T-helper 1 cell treated with Interleukin-12 subunit alpha and Interleukin-12 subunit beta and Interleukin-4 antibody, amounts not matched to agents 30 ng/mL and 1 ng/mL, for 36 hours (primary cell): ENCODE data around the gene SLAMF6. TPM values are rescaled to one million over a fixed set of nuclear protein-coding genes. Genes with fewer than 3 reads are reported as not detected.

Experiments used
- intact Hi-C: fragments of 100-400 bp; cut with micrococcal nuclease; formaldehyde crosslinking; loops from one replicate; pipeline ENCODE4 v1.15.1; 2024
- total RNA-seq: library from RNA; stranded (reverse); gene quantifications from 2 replicates; pipeline ENCODE4 v1.2.3, GENCODE V29; 2022

Gene SLAMF6
- total RNA-seq, 1 donor from 2014 or later = 35.2 TPM

DNA sequence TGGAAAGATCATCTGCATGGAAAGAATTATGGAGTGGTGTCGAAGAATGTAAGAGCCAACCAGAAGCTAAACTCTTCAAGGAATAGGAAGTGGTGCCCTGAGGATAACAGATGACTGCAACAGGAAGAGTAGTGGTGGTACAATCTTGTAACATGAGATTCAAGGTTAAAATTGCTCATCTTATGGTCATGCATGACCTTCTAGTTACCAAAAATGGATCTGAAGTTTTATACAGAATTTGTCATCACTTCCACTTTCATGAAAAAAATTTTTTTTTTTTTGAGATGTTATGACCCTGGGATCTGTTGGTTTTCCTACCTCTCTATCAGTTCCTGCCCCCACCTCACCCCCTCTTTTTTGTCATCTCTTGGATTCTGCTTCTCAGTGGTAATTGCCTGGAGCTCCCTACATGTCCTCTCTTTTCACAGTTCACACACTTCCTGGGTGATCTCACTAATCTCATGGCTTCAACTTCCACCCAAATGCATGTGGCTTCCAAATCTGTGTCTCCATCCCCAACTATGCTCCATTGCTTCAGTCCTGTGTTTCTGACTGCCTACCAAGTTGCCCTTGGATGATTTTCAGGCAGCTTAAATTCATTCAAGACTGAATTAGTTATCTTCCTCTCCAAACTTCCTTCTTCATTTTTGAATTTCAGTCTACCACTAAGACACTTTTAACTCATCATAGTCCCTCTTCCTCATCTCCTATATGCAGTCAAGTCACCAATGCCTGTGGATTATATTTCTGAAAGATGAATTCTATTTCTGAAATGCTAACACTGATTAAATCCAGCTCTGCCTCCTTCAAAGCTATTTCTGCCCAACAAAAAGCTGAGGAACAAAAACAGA, 48.4 kb downstream of the SLAMF6 start:
- intact Hi-C loops = loop anchor here (2.0 to 5.0 kb wide), 2 partner anchors 14 to 48 kb away; partner anchors contain the start of gene SLAMF6

DNA sequence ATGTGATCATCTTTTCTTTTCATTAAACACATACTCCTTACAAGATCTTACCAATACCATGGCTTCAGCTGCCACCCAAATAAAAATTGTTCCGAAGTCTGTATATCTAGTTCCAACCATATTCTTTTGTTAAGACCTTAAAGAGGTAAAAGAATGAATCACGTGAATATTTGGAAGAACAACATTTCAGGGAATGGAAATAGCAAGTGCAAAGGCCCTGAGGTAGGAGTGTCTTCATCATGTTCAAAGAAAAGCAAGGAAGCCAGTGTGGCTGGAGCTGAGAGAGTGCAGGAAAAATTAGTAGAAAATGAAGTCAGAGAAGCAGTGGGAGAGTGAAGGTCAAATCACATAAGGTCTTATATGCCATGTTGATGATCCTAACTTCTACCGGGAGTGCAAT, 50.9 kb downstream of the SLAMF6 start:
- intact Hi-C loops = loop anchor here (5.0 kb wide), 1 partner anchor 50 kb away; the partner anchor contains the start of gene SLAMF6

DNA sequence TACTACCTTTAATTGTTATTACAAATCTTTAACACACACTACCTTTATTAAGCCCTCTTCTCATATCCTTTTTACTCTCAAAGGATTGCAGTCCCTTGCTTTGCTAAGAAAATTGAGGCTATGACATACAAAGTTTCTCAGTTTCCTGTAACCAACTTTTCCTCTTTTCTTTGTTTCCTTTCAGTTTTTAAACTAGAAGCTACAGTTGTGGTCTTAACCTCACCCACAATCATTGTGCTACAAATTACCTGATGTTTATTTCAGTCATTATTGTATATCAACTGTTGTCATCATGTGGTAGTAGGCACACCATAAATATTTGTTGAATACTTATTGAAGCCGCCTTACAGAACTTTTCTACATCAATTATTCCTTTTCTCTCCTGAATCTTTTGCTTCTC, 51.8 kb downstream of the SLAMF6 start:
- intact Hi-C loops = loop anchor here (1.0 to 5.0 kb wide), 2 partner anchors 42 to 51 kb away; partner anchors contain the start of gene SLAMF6

DNA sequence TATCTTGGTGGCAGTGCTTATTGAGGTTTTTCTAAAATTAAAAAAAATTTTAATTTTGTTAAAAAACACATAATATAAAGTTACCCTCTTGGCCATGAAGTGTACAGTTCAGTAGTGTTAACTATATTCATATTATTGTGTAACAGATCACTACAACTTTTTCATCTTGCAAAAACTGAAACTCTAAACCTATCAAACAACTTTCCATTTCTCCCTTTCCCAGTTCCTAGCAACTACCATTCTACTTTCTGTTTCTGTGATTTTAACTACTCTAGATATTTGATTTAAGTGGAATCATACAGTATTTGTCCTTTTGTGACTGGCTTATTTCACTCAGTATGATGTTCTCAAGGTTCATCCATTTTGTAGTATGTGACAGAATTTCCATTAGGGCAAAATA, 55.5 kb downstream of the SLAMF6 start:
- intact Hi-C loops = no loop called here

DNA sequence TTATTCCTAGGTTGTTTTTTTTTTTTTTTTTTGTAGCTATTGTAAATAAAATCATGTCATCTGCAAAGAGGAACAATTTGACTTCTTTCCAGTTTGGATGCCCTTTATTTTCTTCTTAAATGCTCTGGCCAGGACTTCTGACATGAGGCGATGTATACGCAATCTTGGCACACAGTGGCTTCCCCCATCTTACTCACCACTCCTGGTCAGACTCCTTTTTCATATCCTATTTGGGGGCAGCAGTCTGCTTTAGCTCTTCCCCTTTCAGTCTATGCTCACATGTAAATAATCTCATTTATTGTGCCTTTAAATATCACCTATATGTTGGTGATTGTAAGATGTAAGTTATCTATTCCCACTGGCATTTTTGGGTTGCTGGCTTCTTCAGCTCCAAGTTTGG, 56.1 kb downstream of the SLAMF6 start:
- intact Hi-C loops = no loop called here

DNA sequence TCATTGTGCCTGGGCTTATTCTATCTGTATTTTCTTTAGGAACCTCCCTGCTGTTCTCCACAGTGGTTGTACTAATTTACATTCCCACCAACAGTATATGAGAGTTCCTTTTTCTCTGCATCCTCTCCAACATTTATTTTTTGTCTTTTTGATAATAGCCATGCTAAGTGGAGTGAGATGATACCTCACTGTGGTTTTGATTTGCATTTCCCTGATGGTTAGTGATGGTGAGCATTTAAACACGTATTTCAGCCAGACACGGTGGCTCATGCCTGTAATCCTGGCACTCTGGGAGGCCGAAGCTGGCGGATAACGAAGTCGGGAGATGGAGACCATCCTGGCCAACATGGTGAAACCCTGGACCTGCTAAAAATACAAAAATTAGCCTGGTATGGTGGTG, 57.9 kb downstream of the SLAMF6 start:
- intact Hi-C loops = no loop called here

DNA sequence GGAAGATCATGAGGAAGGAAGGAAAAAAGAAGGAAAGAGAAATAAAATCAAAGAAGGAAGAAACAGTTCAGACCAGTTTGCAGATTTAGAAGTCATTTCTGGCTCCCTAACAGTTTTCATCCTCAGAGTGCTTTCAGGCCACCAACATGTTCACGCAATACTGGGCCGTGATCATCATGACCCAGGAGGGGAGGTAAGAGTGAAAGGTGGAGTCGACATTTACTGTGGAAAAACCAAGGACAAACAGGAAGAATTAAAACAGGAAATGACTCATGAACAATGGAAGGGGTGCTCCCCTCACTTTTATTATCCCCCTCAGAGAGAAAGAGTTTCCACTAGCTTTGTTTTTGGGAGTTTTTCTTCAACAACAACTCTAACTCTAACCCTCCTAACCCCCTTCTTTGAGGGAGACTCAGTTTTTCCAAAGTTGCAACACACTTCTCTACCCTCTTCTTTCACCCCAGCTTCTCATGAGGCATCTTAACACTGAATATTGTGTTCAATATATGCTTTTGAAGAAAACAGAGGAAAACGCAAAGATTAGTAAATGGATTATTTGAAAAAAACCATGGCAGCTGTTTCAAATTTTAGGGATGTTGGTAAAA, 62.3 kb downstream of the SLAMF6 start:
- intact Hi-C loops = loop anchor here (2.0 kb wide), 2 partner anchors 14 to 62 kb away; partner anchors contain the start of gene SLAMF6

DNA sequence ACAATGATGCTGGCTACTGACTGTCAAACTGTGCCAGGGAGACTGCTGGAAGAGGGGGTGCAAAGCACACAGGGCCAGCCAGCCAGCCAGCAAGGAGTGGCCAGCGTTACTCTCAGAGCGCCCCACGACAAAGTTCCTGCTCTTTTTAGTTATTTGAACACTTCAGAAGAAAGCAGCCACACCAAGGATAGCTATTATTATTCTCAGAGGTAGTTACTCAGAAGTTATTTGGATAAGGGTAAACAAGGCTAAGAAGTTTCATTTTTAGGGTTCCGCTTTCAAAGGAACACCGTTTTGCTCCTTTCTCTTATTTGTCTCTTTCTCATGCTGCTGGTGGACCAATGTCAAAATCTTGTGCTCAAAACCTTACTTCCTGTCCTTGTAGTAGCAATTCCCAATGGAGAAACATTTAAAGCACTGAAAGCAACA, 62.8 kb downstream of the SLAMF6 start:
- intact Hi-C loops = loop anchor here (2.0 kb wide), 2 partner anchors 15 to 63 kb away; partner anchors contain the start of gene SLAMF6

DNA sequence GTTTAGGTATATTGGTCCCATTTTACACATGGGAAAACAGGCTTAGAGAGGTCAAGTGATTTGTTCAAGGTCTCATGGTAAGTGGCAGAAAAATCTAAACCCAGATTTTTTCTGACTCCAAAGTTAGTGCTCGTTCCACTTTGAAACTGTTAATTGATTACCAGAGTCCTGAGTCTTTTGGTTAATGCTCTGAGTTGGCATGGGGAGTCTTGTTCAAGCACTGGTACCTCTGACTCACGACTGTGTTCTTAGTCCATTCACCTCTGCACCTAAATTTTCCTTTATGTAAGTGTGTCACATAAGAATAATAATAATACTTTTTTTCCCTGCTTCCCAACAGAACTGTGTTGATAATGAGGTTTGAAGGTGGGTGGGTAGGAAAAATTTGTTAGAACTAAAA, 63.4 kb downstream of the SLAMF6 start:
- intact Hi-C loops = loop anchor here (2.0 kb wide), 2 partner anchors 15 to 63 kb away; partner anchors contain the start of gene SLAMF6

DNA sequence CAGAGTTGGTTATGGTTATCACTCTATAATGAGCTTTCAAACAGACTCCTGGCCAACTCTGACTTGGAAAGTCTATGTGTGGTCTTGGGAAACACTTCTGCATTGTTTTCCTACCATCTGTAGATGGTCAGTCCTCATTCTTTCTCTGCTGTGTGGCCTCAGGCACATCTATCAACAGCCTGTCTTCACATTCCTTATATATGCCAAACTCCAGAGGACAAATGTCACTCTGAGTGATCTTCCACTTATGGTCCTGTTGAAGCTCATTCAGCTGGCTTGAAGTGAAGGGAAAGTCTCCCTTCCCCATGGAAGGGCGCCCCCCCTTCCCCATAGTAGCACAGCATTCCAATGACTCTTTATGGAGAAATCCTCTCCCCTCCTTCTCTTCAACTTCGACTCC, 64.0 kb downstream of the SLAMF6 start:
- intact Hi-C loops = no loop called here

DNA sequence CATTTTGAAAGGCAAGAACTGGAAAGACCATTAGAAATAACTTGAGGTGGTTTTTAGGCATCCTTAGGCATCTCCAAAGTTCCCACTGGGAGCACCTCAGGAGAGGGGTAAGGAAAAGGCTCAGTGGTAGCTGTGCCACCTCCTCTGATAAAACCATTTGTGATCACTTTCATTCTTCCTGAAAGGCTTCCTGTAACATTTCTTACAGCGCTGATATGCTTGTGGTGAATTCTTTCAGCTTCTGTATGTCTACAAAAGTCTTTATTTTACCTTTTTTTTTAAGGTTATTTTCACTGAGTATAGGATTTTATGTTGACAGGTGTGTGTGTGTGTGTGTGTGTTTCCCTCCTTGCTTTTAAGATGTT, 67.9 kb downstream of the SLAMF6 start:
- intact Hi-C loops = no loop called here

DNA sequence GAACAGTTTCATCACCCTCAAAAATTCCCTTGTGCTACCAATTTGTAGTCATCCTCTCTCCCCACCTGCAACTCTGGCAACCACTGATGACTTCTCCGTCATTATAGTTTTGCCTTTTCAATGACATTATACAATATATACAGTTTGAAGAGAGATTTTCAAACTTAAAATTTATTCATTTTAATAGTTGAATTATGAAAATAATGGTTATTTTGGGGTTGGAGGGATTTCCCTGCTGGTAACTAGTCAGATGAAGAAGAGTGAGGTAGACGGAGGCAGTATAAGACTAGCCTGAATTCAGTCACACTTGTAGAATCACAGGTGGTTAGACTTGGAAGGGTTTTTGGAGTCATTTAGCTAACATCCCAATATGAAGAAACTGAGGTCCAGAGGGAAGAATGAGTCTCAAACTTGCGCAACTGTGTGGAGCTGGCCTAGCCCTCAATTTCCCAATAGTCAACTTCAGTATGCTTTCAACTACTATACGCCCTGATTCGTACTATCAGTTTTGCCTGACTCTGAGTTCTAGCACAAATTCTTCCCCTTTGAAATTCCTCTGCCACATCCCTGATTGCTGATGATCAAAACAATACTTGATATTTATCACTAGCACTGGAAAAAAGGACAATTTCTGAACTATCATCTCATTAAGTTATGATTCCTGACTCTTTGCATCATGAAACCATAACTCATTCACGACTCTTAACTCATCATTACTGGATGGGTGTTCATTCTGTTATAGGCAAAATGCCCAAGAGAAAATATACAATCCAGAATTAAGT, 68.5 kb downstream of the SLAMF6 start:
- intact Hi-C loops = no loop called here

DNA sequence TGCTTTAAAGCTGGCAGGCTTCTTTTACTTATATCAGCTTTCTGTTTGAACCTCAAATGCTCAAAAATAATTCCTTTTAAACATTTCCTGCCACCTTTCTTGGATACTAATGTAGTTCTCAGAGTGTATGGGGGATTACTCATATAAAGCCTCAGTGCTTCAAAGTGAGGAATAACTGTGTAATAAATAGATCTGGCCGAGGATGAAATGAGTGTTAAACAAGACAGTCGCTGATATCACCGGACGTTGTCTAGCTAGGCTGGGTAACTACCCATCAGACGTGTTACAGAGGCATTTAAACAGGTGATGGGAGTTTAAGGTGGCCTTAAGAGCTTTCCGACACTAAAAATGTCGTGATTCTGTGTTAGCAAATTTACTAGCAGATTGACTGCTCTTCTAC, 69.6 kb downstream of the SLAMF6 start:
- intact Hi-C loops = loop anchor here (2.0 kb wide), 1 partner anchor 15 kb away; no protein-coding TSS in a partner anchor

DNA sequence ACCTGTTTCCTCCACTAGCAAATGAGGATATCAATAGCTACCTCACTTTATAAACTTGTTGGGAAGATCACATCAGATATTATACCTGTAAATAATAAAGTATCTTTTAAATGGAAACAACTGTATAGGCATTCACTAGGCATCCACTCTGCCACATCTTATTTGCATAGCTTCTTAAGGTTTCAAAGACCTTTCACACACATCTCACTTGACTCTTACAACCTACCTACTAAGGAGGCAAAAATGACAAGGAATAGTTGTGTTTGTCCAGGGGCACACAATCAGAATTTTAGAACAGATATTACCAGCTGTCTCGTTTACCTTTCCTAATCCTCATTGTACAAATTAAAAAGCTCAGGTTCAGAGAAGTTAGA, 71.2 kb downstream of the SLAMF6 start:
- intact Hi-C loops = loop anchor here (1.0 to 2.0 kb wide), 2 partner anchors 13 to 18 kb away; no protein-coding TSS in a partner anchor

DNA sequence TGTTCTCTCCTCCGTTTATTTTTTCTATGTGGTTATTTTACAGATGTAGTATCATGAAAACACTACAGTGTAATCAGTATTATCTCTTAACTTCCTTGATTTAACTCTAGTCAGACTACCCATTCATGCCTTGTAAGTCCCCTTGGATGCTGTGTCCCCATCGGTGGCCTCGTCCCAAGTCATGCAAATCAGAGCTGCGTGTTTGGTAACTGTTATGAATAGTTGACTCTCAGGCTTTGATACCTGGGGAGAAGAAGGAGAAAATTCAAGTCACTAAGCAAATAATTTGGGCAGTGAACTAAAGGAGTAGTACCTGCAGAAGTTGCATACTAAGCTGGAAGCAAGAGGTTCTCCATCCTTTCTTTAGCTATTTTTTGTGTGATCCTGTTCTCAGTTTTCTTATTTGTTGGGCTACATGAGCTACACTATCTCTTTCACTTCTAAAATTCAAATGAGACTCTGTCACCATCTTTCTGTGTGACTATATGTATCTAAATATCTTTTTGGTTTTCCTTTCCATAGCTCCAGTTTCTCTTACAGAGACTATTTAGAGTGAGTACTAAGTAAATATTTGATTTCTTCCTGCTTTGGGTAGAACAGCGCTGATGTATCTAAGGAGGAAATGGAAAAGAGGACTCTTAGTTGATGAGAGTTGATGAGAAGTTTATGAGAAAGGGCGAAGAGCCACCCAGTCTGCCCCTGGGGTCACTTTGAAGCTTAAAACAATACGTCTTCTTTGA, 71.8 kb downstream of the SLAMF6 start:
- intact Hi-C loops = loop anchor here (1.0 kb wide), 1 partner anchor 17 kb away; no protein-coding TSS in a partner anchor

DNA sequence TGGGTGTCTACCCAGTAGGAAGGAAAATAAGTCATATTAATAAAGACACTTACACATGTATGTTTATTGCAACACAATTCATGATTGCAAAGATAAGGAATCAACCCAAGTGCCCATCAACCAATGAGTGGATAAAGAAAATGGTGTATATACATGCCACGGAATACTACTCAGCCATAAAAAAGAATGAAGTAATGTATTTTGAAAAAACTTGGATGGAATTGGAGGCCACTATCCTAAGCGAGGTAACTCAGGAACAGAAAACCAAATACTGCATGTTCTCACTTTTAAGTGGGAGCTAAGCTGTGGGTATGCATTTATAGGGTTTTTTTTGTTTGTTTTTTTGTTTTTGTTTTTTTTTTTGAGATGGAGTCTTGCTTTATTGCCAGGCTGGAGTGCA, 73.6 kb downstream of the SLAMF6 start:
- intact Hi-C loops = no loop called here

DNA sequence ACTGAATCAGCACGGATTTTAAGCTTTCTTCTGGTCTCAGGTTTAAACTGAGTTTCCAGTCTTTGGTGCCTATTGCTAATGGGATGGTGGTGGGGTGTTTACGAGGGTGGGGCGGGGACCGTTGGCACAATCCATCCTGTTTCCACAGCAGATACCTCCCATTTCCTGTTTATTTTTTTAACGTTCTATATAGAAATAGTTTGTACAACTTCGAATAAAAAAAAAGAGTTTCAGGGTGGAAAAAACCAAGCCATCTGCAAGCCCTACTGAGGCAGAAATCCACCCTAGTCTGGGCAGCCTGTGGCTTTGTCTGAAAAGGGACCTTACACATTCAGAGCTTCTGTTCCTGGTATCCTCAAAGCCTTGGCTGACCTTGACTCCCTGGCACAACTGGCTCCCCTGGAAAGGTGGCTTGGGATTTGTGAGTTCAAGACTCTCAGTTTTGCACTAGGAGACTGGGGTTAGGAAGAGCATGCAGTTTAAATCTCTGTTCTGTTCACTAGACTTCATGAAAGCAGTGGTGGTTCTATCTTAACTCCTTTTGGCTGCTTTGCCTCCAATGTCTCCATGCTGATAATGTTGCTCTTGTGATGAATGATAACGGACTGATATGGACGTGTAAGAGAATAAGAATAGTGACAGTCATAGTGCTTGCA, 76.0 kb downstream of the SLAMF6 start:
- intact Hi-C loops = loop anchor here (1.0 kb wide), 1 partner anchor 9 kb away; no protein-coding TSS in a partner anchor

DNA sequence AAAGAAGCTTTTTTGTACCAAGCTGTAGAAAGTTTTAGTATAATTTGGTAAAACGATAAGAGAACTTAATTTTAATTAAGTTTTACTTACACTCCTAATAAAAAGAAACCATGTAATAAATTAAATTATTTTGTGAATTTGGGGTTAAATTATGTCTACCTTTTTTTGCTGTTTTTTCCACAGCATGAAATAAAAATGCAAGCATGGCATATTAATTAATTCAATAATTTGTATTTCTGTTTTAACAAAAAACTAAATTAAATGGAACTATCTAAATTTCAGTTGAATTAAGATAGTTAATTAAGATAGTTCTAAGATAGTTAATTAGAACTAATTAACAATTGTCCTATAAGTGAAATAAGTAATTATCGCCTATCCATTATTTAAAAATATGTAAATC, 83.3 kb downstream of the SLAMF6 start:
- intact Hi-C loops = loop anchor here (2.0 kb wide), 1 partner anchor 13 kb away; no protein-coding TSS in a partner anchor

DNA sequence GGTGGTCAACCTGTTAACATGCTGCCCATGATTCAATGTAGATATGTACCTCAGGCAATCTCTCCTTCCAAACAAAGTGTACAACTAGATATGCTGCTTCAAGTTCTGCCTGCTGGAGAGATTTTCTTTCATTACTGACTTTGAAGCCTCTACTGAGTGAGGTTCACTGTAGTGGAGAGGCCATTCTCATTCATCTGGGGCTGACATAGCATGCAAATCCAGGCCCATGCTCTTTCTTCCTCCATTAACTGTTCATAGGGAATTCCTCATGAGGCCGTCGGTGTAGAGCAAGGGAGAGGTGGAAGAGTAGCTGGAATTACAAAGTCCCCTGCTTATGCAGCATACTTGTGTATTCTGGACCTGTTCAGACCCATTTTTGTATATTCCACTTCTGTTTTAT, 84.1 kb downstream of the SLAMF6 start:
- intact Hi-C loops = loop anchor here (1.0 to 2.0 kb wide), 4 partner anchors 8 to 101 kb away; no protein-coding TSS in a partner anchor
